NB4 (cell line): ENCODE results near the gene SEPTIN10.

ENCODE experiments used
- DNase-seq: peaks from one replicate; pipeline ENCODE4 v3.0.0; 2010; ENCODE audit warnings: low read depth
- H3K4me3 ChIP-seq: one replicate; pipeline ENCODE4 v1.5.1; 2011; ENCODE audit warnings: mild to moderate bottlenecking, low read depth, low read length, moderate library complexity
- CTCF ChIP-seq: IDR thresholded peaks from one replicate; pipeline ENCODE4 v1.5.1; 2012; ENCODE audit warnings: low read depth, low read length
- MAX ChIP-seq: IDR thresholded peaks from 2 replicates; pipeline ENCODE4 v1.6.1; 2011; ENCODE audit warnings: low read depth, low read length
- MYC ChIP-seq: IDR thresholded peaks from 2 replicates; pipeline ENCODE4 v1.6.1; 2011; ENCODE audit warnings: low read depth, low read length
- POLR2A ChIP-seq: IDR thresholded peaks from 2 replicates; pipeline ENCODE4 v1.6.1; 2011; ENCODE audit warnings: mild to moderate bottlenecking; ENCODE audit not compliant: insufficient read length; ENCODE audit errors: extremely low read depth

The SEPTIN10 gene

GRCh38 chr2:109497911-109498870 lies 115.6 kb downstream of the SEPTIN10 start:
- H3K4me3 ChIP-seq: no peak overlapping the region
- DNase-seq: no peak
- no peak for TF ChIP-seq MYC
- no peak for TF ChIP-seq MAX
- TF ChIP-seq POLR2A: no peak
- no peak for TF ChIP-seq CTCF

GRCh38 chr2:109497463-109497862 lies 116.3 kb downstream of the SEPTIN10 start:
- no peak for DNase-seq
- H3K4me3 ChIP-seq: no peak overlapping the region
- TF ChIP-seq MAX: no peak
- no peak for TF ChIP-seq MYC
- no peak for TF ChIP-seq CTCF
- no peak for TF ChIP-seq POLR2A

GRCh38 chr2:109494351-109494750 lies 119.4 kb downstream of the SEPTIN10 start:
- TF ChIP-seq MYC: no peak
- TF ChIP-seq POLR2A: no peak
- TF ChIP-seq CTCF: no peak
- no peak for TF ChIP-seq MAX
- no peak for DNase-seq
- no peak overlapping the region for H3K4me3 ChIP-seq

- no peak for DNase-seq
- no peak overlapping the region for H3K4me3 ChIP-seq
- no peak for TF ChIP-seq CTCF
- no peak for TF ChIP-seq POLR2A
- TF ChIP-seq MYC: no peak
- TF ChIP-seq MAX: no peak
Measured at GRCh38 chr2:109493176-109493935, 120.4 kb downstream of the SEPTIN10 start.
